HL-60 (cell line): ENCODE measurements around the gene KRT74.

ENCODE experiments used
- DNase-seq, 2 experiments: peaks; one replicate each; pipeline ENCODE4 v3.0.0-alpha.2; 2010 to 2020; ENCODE audit warnings: low read depth in 1 of 2, low spot score in 1 of 2
- H3K27ac ChIP-seq: fragments of 250-450 bp; sonication (Bioruptor Pico); replicated peaks from 2 replicates; pipeline ENCODE4 v1.5.1; 2020; ENCODE audit warnings: mild to moderate bottlenecking, moderate library complexity
- H3K27me3 ChIP-seq: fragments of 250-450 bp; sonication (Bioruptor Pico); 2 replicates; pipeline ENCODE4 v1.5.1; 2021; ENCODE audit warnings: mild to moderate bottlenecking, moderate library complexity; ENCODE audit not compliant: insufficient read depth, poor library complexity, severe bottlenecking
- H3K4me3 ChIP-seq: replicated peaks from 2 replicates; pipeline ENCODE4 v1.5.1; 2011; ENCODE audit warnings: mild to moderate bottlenecking, control low read depth, low read length; ENCODE audit not compliant: insufficient read depth
- GABPA ChIP-seq: IDR thresholded peaks from 2 replicates; pipeline ENCODE4 v1.6.1; 2012; ENCODE audit warnings: low read depth
- POLR2AphosphoS5 ChIP-seq: IDR thresholded peaks from 2 replicates; pipeline ENCODE4 v1.6.1; 2012; ENCODE audit warnings: low read depth
- SPI1 ChIP-seq: IDR thresholded peaks from 2 replicates; pipeline ENCODE4 v1.6.1; 2012; ENCODE audit warnings: low read depth, mild to moderate bottlenecking, borderline replicate concordance
- TF ChIP-seq, protein P1 (sequence below): IDR thresholded peaks from one replicate; pipeline ENCODE4 v1.5.1; 2011; ENCODE audit warnings: low read length, control low read depth, inconsistent platforms; ENCODE audit not compliant: insufficient read depth
- TF ChIP-seq, protein P2 (sequence below): IDR thresholded peaks from 2 replicates; pipeline ENCODE4 v1.6.1; 2012; ENCODE audit warnings: low read depth; ENCODE audit not compliant: insufficient replicate concordance

KRT74 gene

GRCh38 chr12:52612431-52613383 lies 39.1 kb upstream of the KRT74 start:
- H3K4me3 ChIP-seq, result no peak overlapping the region
- no peak for DNase-seq
- H3K27me3 ChIP-seq, result no peaks in the 10 kb centered on the region
- no peak for TF ChIP-seq GABPA
- TF ChIP-seq POLR2AphosphoS5, result no peak
- TF ChIP-seq, protein P1, sequence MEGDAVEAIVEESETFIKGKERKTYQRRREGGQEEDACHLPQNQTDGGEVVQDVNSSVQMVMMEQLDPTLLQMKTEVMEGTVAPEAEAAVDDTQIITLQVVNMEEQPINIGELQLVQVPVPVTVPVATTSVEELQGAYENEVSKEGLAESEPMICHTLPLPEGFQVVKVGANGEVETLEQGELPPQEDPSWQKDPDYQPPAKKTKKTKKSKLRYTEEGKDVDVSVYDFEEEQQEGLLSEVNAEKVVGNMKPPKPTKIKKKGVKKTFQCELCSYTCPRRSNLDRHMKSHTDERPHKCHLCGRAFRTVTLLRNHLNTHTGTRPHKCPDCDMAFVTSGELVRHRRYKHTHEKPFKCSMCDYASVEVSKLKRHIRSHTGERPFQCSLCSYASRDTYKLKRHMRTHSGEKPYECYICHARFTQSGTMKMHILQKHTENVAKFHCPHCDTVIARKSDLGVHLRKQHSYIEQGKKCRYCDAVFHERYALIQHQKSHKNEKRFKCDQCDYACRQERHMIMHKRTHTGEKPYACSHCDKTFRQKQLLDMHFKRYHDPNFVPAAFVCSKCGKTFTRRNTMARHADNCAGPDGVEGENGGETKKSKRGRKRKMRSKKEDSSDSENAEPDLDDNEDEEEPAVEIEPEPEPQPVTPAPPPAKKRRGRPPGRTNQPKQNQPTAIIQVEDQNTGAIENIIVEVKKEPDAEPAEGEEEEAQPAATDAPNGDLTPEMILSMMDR, result no peak
- TF ChIP-seq SPI1, result no peak
- TF ChIP-seq, protein P2, sequence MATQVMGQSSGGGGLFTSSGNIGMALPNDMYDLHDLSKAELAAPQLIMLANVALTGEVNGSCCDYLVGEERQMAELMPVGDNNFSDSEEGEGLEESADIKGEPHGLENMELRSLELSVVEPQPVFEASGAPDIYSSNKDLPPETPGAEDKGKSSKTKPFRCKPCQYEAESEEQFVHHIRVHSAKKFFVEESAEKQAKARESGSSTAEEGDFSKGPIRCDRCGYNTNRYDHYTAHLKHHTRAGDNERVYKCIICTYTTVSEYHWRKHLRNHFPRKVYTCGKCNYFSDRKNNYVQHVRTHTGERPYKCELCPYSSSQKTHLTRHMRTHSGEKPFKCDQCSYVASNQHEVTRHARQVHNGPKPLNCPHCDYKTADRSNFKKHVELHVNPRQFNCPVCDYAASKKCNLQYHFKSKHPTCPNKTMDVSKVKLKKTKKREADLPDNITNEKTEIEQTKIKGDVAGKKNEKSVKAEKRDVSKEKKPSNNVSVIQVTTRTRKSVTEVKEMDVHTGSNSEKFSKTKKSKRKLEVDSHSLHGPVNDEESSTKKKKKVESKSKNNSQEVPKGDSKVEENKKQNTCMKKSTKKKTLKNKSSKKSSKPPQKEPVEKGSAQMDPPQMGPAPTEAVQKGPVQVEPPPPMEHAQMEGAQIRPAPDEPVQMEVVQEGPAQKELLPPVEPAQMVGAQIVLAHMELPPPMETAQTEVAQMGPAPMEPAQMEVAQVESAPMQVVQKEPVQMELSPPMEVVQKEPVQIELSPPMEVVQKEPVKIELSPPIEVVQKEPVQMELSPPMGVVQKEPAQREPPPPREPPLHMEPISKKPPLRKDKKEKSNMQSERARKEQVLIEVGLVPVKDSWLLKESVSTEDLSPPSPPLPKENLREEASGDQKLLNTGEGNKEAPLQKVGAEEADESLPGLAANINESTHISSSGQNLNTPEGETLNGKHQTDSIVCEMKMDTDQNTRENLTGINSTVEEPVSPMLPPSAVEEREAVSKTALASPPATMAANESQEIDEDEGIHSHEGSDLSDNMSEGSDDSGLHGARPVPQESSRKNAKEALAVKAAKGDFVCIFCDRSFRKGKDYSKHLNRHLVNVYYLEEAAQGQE, result no peak
- no peak overlapping the region for H3K27ac ChIP-seq

GRCh38 chr12:52611080-52611468 lies 37.4 kb upstream of the KRT74 start:
- H3K27me3 ChIP-seq, result no peaks in the 10 kb centered on the region
- no peak overlapping the region for H3K27ac ChIP-seq
- TF ChIP-seq SPI1, result no peak
- DNase-seq, result no peak
- no peak overlapping the region for H3K4me3 ChIP-seq

DNA sequence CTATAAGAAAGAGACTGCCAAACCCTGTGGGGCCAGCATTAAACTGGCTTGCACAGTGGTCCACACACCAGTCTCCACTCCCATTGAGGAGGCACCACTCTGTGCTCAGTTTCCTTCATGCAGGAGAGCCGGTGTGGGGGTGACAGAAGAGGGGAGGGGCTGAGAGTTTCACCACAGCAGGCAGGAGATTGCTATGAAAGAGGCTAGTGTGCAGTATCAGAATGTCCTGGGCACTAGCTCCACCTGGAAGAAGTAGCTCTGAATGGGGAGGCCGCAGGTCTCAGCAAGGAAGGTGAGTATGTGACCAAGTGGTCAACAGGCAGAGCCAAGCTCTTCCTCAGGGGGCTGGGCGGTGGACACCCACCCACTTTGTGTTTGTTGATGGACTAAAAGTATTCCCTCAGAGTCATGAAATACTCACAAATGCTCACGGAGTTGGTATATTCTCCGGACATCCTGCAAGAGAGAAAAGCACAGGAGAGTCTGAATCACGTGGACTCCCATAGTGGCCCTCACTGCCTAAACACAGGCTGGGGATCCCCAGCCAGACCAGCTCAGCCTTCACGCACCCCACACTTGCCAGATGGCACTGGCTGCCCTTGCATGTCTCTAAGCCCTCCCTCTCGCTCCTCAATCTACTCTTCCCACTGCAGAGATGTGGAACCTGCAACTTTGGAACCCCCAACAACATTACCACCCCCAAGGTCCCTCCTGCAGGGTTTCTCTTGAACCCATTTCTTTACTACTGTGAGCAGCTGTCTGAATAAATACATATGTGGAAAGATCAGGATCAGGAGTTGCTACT lies 35.4 kb upstream of the KRT74 start:
- Histone ChIP-seq H3K4me3 (no peak overlapping the region), H3K27me3 (no peaks in the 10 kb centered on the region), H3K27ac (no peak overlapping the region)
- TF ChIP-seq SPI1 (no peak), POLR2AphosphoS5 (no peak)
- TF ChIP-seq, protein P1, result no peak
- DNase-seq, result no peak

DNA sequence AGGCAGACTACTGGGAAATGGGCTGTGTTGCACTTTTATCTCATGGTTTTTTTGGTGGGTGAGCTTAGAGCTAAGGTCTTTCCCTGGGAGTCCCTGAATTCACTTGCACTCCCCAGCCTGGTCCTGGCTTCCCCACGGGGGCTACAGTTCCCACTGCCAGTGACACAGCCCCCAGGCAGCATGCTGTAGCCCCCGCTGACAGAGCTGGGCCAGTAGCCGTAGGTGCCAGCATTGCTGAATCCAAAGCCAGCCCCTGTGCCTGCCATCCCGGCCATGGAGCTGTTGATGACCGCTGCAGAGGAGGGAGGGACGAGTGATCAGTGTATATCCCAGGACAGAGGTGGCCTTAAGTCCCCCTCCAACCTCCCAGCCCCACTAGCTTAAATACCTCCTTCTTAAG lies 34.5 kb upstream of the KRT74 start:
- no peak for DNase-seq
- H3K4me3 ChIP-seq, result no peak overlapping the region
- H3K27ac ChIP-seq, result no peak overlapping the region
- TF ChIP-seq, protein P1, result no peak
- no peaks in the 10 kb centered on the region for H3K27me3 ChIP-seq

- TF ChIP-seq, protein P2, result no peak
- Histone ChIP-seq H3K27me3 (no peaks in the 10 kb centered on the region), H3K27ac (no peak overlapping the region), H3K4me3 (no peak overlapping the region)
- no peak for DNase-seq
Measured at GRCh38 chr12:52607314-52607713, 33.7 kb upstream of the KRT74 start.
